Measurements from ENCODE around the gene MEGF11. TPM values are rescaled to one million over a fixed set of nuclear protein-coding genes. Genes with fewer than 3 reads are reported as not detected.
A peak's percentile ranks its signal among the peaks of the same experiment; 100 is the strongest.

The MEGF11 gene
- total RNA-seq, 4 donors from 2014 or later: 2.4 to 8.5 (median 4.3) TPM

- TF ChIP-seq POLR2AphosphoS5 (IDR thresholded peaks at IDR 0.05) (no peak), POLR2A (IDR thresholded peaks at IDR 0.05) (no peak)
- WGBS: 89% methylated on average over 3 of the region's 3 CpGs
- Histone ChIP-seq H3K36me3 (no peaks in the 10 kb centered on the region), H3K9me3 (no peaks in the 10 kb centered on the region), H3K27me3 (no peaks in the 10 kb centered on the region), H3K4me1 (peaks cover 18% of the 10 kb centered on the region), H3K4me3 (no peak overlapping the region), H3K27ac (no peak overlapping the region)
- DNase-seq (ENCODE audit: low spot score in 2 of 2): no peak
Measured at GRCh38 chr15:65867244-65867643, 386.3 kb downstream of the MEGF11 start.

- Histone ChIP-seq H3K27ac (no peak overlapping the region), H3K4me3 (no peak overlapping the region), H3K27me3 (no peaks in the 10 kb centered on the region), H3K9me3 (no peaks in the 10 kb centered on the region), H3K4me1 (no peaks in the 10 kb centered on the region), H3K36me3 (no peaks in the 10 kb centered on the region)
- DNase-seq (ENCODE audit: low spot score in 2 of 2): no peak
- WGBS: 86% methylated on average over 6 of the region's 6 CpGs
- TF ChIP-seq CTCF (IDR thresholded peaks at IDR 0.05) (no peak), POLR2A (IDR thresholded peaks at IDR 0.05) (no peak), POLR2AphosphoS5 (IDR thresholded peaks at IDR 0.05) (no peak), EP300 (IDR thresholded peaks at IDR 0.05) (no peak)
Measured at GRCh38 chr15:65863106-65863505, 390.4 kb downstream of the MEGF11 start.

- H3K9me3 ChIP-seq: no peaks in the 10 kb centered on the region
- no peaks in the 10 kb centered on the region for H3K4me1 ChIP-seq
- no peak for DNase-seq (ENCODE audit: low spot score in 2 of 2)
- H3K36me3 ChIP-seq: no peaks in the 10 kb centered on the region
- H3K4me3 ChIP-seq: no peak overlapping the region
- no peak overlapping the region for H3K27ac ChIP-seq
- 15% methylated on average over 1 of the region's 1 CpG for WGBS
- no peaks in the 10 kb centered on the region for H3K27me3 ChIP-seq
- TF ChIP-seq CTCF (IDR thresholded peaks at IDR 0.05) (peak in 1 of 2 donors; percentile 23), EP300 (IDR thresholded peaks at IDR 0.05) (no peak)
Measured at GRCh38 chr15:65862682-65863081, 390.9 kb downstream of the MEGF11 start.

- no peak for DNase-seq (ENCODE audit: low spot score in 2 of 2)
- H3K4me1 ChIP-seq: no peaks in the 10 kb centered on the region
- no peak overlapping the region for H3K4me3 ChIP-seq
- 80% methylated on average over 5 of the region's 5 CpGs for WGBS
- no peaks in the 10 kb centered on the region for H3K36me3 ChIP-seq
- TF ChIP-seq EP300 (IDR thresholded peaks at IDR 0.05) (no peak), CTCF (IDR thresholded peaks at IDR 0.05) (no peak), POLR2AphosphoS5 (IDR thresholded peaks at IDR 0.05) (no peak), POLR2A (IDR thresholded peaks at IDR 0.05) (no peak)
- H3K27ac ChIP-seq: no peak overlapping the region
- no peaks in the 10 kb centered on the region for H3K9me3 ChIP-seq
- no peaks in the 10 kb centered on the region for H3K27me3 ChIP-seq
Measured at GRCh38 chr15:65857718-65858402, 395.7 kb downstream of the MEGF11 start.

- DNase-seq (ENCODE audit: low spot score in 2 of 2): peak; percentile 75 to 84
- H3K27ac ChIP-seq: no peak overlapping the region
- TF ChIP-seq EP300 (IDR thresholded peaks at IDR 0.05) (no peak), CTCF (IDR thresholded peaks at IDR 0.05) (peak; percentile 71 to 81)
- H3K36me3 ChIP-seq: no peaks in the 10 kb centered on the region
- H3K4me1 ChIP-seq: no peaks in the 10 kb centered on the region
- H3K27me3 ChIP-seq: no peaks in the 10 kb centered on the region
- H3K9me3 ChIP-seq: no peaks in the 10 kb centered on the region
- H3K4me3 ChIP-seq: no peak overlapping the region
- 65% methylated on average over 12 of the region's 12 CpGs for WGBS
Measured at GRCh38 chr15:65856821-65857455, 396.6 kb downstream of the MEGF11 start.
